ENCODE results near the gene MYBBP1A. TPM values are rescaled to one million over a fixed set of nuclear protein-coding genes. Genes with fewer than 3 reads are reported as not detected.

Gene MYBBP1A
- polyA plus RNA-seq, 2 of the 4 experiments (the other 2 are of a cell fraction) = 42.9 to 95.1 TPM

GRCh38 chr17:4500191-4500571, 55.0 kb downstream of the MYBBP1A start:
- Histone ChIP-seq H3K4me2 (no peak overlapping the region; the same call in 1 of the 3 replicates), H3K27ac (no peak overlapping the region), H3K4me1 (peaks cover 25% of the 10 kb centered on the region), H3K4me3 (no peak overlapping the region), H3K9me3 (no peaks in the 10 kb centered on the region)
- ATAC-seq (peak in 1 of 2 experiments; percentile 17; a peak in 3 of 6 replicates), FAIRE-seq (no peak), DNase-seq (ENCODE audit: low read depth in 1 of 2, low spot score in 1 of 2) (peak in 1 of 2 experiments; percentile 35)
- WGBS (ENCODE audit: missing lambda C conversion rate) = 39% methylated on average over 7 of the region's 7 CpGs
- CTCF ChIA-PET = interaction anchor here (0.7 to 3.0 kb wide), 8 partner anchors 9 to 79 kb away, joined by 3 to 17 read pairs (median 4); no protein-coding TSS in a partner anchor
- POLR2A ChIA-PET = no interaction called here
- TF ChIP-seq RFX5 (IDR thresholded peaks at IDR 0.05) = no peak
- no peak for TF ChIP-seq E2F6 (IDR thresholded peaks at IDR 0.05; ENCODE audit: borderline replicate concordance, low read depth)
- TF ChIP-seq CHD2 (IDR thresholded peaks at IDR 0.05; ENCODE audit: low read length, partially characterized antibody) = no peak
- TF ChIP-seq KDM1A (IDR thresholded peaks at IDR 0.05; ENCODE audit: low read depth) = no peak
- no peak for TF ChIP-seq REST (IDR thresholded peaks at IDR 0.05)
- TF ChIP-seq TFCP2L1 (CRISPR knock-in tag; IDR thresholded peaks at IDR 0.05) = no peak
- no peak for TF ChIP-seq SMC3 (IDR thresholded peaks at IDR 0.05)
- no peak for TF ChIP-seq FOSL2 (IDR thresholded peaks at IDR 0.05)
- no peak for TF ChIP-seq FOSL2 (CRISPR knock-in tag; IDR thresholded peaks at IDR 0.05)
- TF ChIP-seq HDAC2 (IDR thresholded peaks at IDR 0.05) = no peak
- TF ChIP-seq HES2 (IDR thresholded peaks at IDR 0.05) = no peak
- no peak for TF ChIP-seq MYC (IDR thresholded peaks at IDR 0.05; ENCODE audit: borderline replicate concordance, low read length)
- no peak for TF ChIP-seq BHLHE40 (IDR thresholded peaks at IDR 0.05; ENCODE audit: low read depth, low read length)
- TF ChIP-seq RCOR1 (IDR thresholded peaks at IDR 0.05; ENCODE audit: low read depth, low read length) = no peak
- no peak for TF ChIP-seq BCL3 (IDR thresholded peaks at IDR 0.05)
- no peak for TF ChIP-seq NFE2L2 (conservative IDR thresholded peaks at IDR 0.05; ENCODE audit: low read length)
- no peak for TF ChIP-seq MAZ (IDR thresholded peaks at IDR 0.05; ENCODE audit: borderline replicate concordance, low read depth, low read length)
- TF ChIP-seq FOSB (CRISPR knock-in tag; IDR thresholded peaks at IDR 0.05) = no peak
- TF ChIP-seq FOXS1 (CRISPR knock-in tag; IDR thresholded peaks at IDR 0.05) = no peak
- TF ChIP-seq USF2 (IDR thresholded peaks at IDR 0.05) = no peak
